ENCODE results near the gene GPR152. TPM values are rescaled to one million over a fixed set of nuclear protein-coding genes. Genes with fewer than 3 reads are reported as not detected.

The GPR152 gene
- total and polyA plus RNA-seq, 4 donors: not detected

GRCh38 chr11:67440229-67441097 lies 12.1 kb downstream of the GPR152 start:
- H3K4me1 ChIP-seq (ENCODE audit: control insufficient read depth in 1 of 2, insufficient read depth in 2 of 2, low read length in 2 of 2): no peaks in the 10 kb centered on the region
- WGBS, 2 donors: 73 to 79% methylated on average over 17 of the region's 17 CpGs
- H3K4me3 ChIP-seq (ENCODE audit: low read length in 2 of 2): no peak overlapping the region
- no peaks in the 10 kb centered on the region for H3K36me3 ChIP-seq (ENCODE audit: control insufficient read depth in 1 of 2, insufficient read depth in 2 of 2, low read length in 1 of 2)
- intact Hi-C loops (cut with DNase I): no loop called here
- no peak overlapping the region for H3K27ac ChIP-seq (ENCODE audit: low read depth in 1 of 2, low read length in 2 of 2)
- ATAC-seq (ENCODE audit: low FRiP score): no peak
- DNase-seq: no peak
- H3K9me3 ChIP-seq (ENCODE audit: control insufficient read depth, low read length): no peaks in the 10 kb centered on the region
- H3K27me3 ChIP-seq (ENCODE audit: control insufficient read depth in 1 of 2, insufficient read depth in 2 of 2, low read length in 1 of 2): no peaks in the 10 kb centered on the region

- H3K27me3 ChIP-seq (ENCODE audit: control insufficient read depth in 1 of 2, insufficient read depth in 2 of 2, low read length in 1 of 2): no peaks in the 10 kb centered on the region
- ATAC-seq (ENCODE audit: low FRiP score) (no peak), DNase-seq (peak in 1 of 2 donors; percentile 82)
- intact Hi-C loops (cut with DNase I): no loop called here
- no peaks in the 10 kb centered on the region for H3K9me3 ChIP-seq (ENCODE audit: control insufficient read depth, low read length)
- no peak overlapping the region for H3K27ac ChIP-seq (ENCODE audit: low read depth in 1 of 2, low read length in 2 of 2)
- WGBS, 2 donors: 70 to 71% methylated on average over 31 of the region's 31 CpGs
- H3K4me1 ChIP-seq (ENCODE audit: control insufficient read depth in 1 of 2, insufficient read depth in 2 of 2, low read length in 2 of 2): no peaks in the 10 kb centered on the region
- H3K36me3 ChIP-seq (ENCODE audit: control insufficient read depth in 1 of 2, insufficient read depth in 2 of 2, low read length in 1 of 2): peaks cover 0 to under 1% of the 10 kb centered on the region in 2 donors
- no peak overlapping the region for H3K4me3 ChIP-seq (ENCODE audit: low read length in 2 of 2)
Observed at GRCh38 chr11:67439321-67440228, 13.0 kb downstream of the GPR152 start.

DNA sequence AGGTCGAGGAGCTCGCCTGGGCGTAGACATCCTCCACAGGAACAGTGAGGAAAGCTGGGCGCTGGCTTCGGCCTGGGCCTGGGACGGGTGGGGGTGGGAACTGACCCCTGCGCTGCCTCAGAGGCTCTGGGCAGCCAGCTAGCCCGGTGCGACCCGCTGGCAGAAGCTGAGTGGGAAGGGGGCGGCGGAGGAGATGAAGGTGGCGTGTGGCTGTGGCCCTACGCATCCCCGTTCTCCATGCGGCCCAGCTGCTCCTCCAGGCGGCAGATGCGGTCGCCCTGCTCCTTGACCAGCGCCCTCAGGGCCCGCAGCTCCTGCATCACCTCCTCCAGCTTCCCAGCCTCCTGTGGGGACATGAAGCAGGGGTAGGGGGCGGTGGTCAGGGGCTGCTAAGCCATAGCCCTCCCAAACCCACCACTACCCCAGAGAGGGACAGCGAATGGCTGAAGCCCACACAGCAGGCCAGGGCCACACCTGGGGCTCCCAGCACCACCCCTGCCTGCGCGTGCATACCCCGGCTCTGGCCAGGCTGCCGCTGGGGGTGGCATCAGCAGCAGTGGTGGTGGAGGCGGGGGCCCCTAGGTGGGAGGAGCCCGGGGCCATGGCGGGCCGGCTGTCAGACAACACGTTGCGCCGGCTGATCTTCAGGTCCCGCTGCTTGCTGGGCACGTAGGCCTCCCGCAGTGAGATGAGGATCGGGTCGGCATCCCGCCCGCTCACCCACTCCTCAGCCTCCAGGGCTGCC lies 14.2 kb downstream of the GPR152 start:
- H3K36me3 ChIP-seq (ENCODE audit: control insufficient read depth in 1 of 2, insufficient read depth in 2 of 2, low read length in 1 of 2): peaks cover 0 to 2% of the 10 kb centered on the region in 2 donors
- DNase-seq: peak in 1 of 2 donors; percentile 63

DNA sequence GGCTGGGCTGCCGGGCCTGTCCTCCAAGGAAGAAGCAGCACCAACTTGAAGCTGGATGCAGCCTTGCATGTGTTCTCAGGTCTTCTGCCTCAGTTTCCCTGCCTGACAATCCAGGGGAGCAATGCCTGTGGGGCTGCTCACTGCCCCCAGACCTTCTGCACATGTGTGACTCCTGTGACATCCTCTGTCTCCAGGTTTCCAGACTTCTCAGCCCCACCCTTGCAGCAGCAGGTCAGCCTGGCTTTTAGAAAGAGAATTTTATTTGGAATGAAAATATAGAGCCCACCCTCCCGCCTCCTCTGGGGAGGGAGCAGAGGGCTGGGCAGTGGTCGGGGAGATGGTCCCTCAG lies 14.7 kb downstream of the GPR152 start:
- H3K36me3 ChIP-seq (ENCODE audit: control insufficient read depth in 1 of 2, insufficient read depth in 2 of 2, low read length in 1 of 2): peaks cover 0 to 2% of the 10 kb centered on the region in 2 donors
- ATAC-seq (ENCODE audit: low FRiP score) (no peak), DNase-seq (no peak)
- WGBS, 2 donors: 57 to 66% methylated on average over 3 of the region's 3 CpGs
- intact Hi-C loops (cut with DNase I): no loop called here
- no peak overlapping the region for H3K27ac ChIP-seq (ENCODE audit: low read depth in 1 of 2, low read length in 2 of 2)
- H3K4me1 ChIP-seq (ENCODE audit: control insufficient read depth in 1 of 2, insufficient read depth in 2 of 2, low read length in 2 of 2): no peaks in the 10 kb centered on the region
- H3K4me3 ChIP-seq (ENCODE audit: low read length in 2 of 2): no peak overlapping the region
- no peaks in the 10 kb centered on the region for H3K27me3 ChIP-seq (ENCODE audit: control insufficient read depth in 1 of 2, insufficient read depth in 2 of 2, low read length in 1 of 2)
- H3K9me3 ChIP-seq (ENCODE audit: control insufficient read depth, low read length): no peaks in the 10 kb centered on the region

More for the DNA sequence above, 14.2 kb downstream of the GPR152 start:
- Histone ChIP-seq H3K4me1 (ENCODE audit: control insufficient read depth in 1 of 2, insufficient read depth in 2 of 2, low read length in 2 of 2) (no peaks in the 10 kb centered on the region), H3K27me3 (ENCODE audit: control insufficient read depth in 1 of 2, insufficient read depth in 2 of 2, low read length in 1 of 2) (no peaks in the 10 kb centered on the region), H3K27ac (ENCODE audit: low read depth in 1 of 2, low read length in 2 of 2) (no peak overlapping the region), H3K9me3 (ENCODE audit: control insufficient read depth, low read length) (no peaks in the 10 kb centered on the region), H3K4me3 (ENCODE audit: low read length in 2 of 2) (no peak overlapping the region)
- ATAC-seq (ENCODE audit: low FRiP score): no peak
- WGBS, 2 donors: 77 to 84% methylated on average over 34 to 41 of the region's 41 CpGs
- intact Hi-C loops (cut with DNase I): no loop called here

GRCh38 chr11:67437082-67437808 lies 15.3 kb downstream of the GPR152 start, which contains the start of gene PTPRCAP:
Gene PTPRCAP, minus strand, starts transcription at chr11:67437682. Its CDS starts 63 bp downstream, at chr11:67437619.
- H3K27me3 ChIP-seq (ENCODE audit: control insufficient read depth in 1 of 2, insufficient read depth in 2 of 2, low read length in 1 of 2): no peaks in the 10 kb centered on the region
- no peak within 1 kb of the TSS for H3K27ac ChIP-seq (ENCODE audit: low read depth in 1 of 2, low read length in 2 of 2)
- DNase-seq (peak in 1 of 2 donors; percentile 49), ATAC-seq (ENCODE audit: low FRiP score) (no peak)
- 68 to 75% methylated on average over 17 to 26 of the region's 26 CpGs for WGBS, 2 donors
- no peaks in the 10 kb centered on the region for H3K4me1 ChIP-seq (ENCODE audit: control insufficient read depth in 1 of 2, insufficient read depth in 2 of 2, low read length in 2 of 2)
- H3K36me3 ChIP-seq (ENCODE audit: control insufficient read depth in 1 of 2, insufficient read depth in 2 of 2, low read length in 1 of 2): peaks cover 0 to 2% of the 10 kb centered on the region in 2 donors
- H3K4me3 ChIP-seq (ENCODE audit: low read length in 2 of 2): no peak within 1 kb of the TSS
- intact Hi-C loops (cut with DNase I): no loop called here
- H3K9me3 ChIP-seq (ENCODE audit: control insufficient read depth, low read length): no peaks in the 10 kb centered on the region

DNA sequence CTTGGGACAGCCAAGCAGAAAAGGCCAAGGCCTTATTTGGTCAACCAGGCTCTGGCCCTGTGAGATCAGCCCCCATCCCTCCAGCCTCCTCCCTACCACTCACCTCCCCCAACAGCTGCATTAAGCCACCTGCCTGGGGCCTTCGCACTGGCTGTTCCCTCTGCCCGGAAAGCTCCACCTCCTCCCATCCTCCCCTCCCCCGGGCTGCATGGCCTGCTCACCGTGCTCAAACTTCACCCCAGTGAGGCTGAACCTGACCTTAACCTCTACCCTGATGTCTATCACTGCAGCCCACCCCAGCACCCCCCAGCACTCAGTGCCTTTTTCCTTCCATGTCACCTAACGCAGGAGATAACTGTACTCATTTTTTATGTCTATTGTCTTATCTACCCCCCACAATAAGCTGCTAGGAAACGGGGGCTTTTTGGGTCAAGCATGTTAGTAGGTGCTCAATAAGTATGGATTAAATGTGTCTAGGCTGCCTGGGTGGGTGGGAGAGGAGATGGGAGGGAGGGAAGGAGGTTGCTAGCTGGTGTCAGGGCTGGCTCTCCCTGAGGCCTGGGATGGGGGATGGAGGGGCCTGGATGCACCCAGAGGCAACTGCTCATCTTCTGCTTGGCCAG lies 16.0 kb downstream of the GPR152 start:
- no peak for DNase-seq
- ATAC-seq (ENCODE audit: low FRiP score): no peak
- no peak overlapping the region for H3K27ac ChIP-seq (ENCODE audit: low read depth in 1 of 2, low read length in 2 of 2)
- H3K27me3 ChIP-seq (ENCODE audit: control insufficient read depth in 1 of 2, insufficient read depth in 2 of 2, low read length in 1 of 2): no peaks in the 10 kb centered on the region
- peaks cover 0 to 2% of the 10 kb centered on the region in 2 donors for H3K36me3 ChIP-seq (ENCODE audit: control insufficient read depth in 1 of 2, insufficient read depth in 2 of 2, low read length in 1 of 2)
- intact Hi-C loops (cut with DNase I): no loop called here
- no peak overlapping the region for H3K4me3 ChIP-seq (ENCODE audit: low read length in 2 of 2)
- no peaks in the 10 kb centered on the region for H3K9me3 ChIP-seq (ENCODE audit: control insufficient read depth, low read length)
- 50 to 51% methylated on average over 6 of the region's 6 CpGs for WGBS, 2 donors
- no peaks in the 10 kb centered on the region for H3K4me1 ChIP-seq (ENCODE audit: control insufficient read depth in 1 of 2, insufficient read depth in 2 of 2, low read length in 2 of 2)

DNA sequence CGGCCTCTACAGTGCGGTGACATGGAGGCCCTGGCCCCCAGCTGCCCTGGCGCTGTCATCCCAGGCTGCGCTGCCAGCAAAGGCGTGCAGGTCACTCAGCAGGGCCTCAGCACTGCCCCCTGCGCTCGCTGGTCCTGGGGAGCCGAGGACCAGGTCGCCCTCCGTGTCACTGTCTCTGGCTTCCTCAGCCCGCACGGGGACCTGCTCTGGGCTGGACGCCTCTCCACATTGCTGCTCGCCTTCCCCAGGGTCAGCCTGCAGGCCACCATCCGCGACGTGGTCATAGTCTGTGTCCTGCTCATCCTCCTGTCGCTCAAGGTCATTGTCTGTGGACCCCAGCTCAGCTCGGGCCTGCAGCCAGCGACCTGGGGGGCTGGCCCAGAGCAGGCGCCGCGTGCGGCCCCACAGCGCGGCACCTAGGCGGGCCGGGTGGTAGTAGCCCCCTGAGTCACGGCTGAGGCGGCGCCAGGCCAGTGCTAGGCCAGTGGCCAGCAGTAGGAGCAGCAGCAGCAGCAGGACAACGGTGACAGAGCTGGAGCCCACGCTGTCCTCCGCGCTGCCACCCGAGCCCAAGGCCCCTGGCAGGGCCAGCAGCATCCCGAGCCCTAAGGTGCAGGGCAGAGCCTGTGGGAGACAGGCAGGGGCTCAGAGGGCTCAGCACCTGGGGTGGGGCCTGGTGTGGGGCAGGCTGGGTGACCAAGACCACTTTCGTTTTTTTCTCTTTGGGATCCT lies 16.6 kb downstream of the GPR152 start:
- WGBS, 2 donors: 84 to 87% methylated on average over 38 of the region's 38 CpGs
- H3K36me3 ChIP-seq (ENCODE audit: control insufficient read depth in 1 of 2, insufficient read depth in 2 of 2, low read length in 1 of 2): peaks cover 0 to 2% of the 10 kb centered on the region in 2 donors
- intact Hi-C loops (cut with DNase I): no loop called here
- no peaks in the 10 kb centered on the region for H3K4me1 ChIP-seq (ENCODE audit: control insufficient read depth in 1 of 2, insufficient read depth in 2 of 2, low read length in 2 of 2)
- H3K27ac ChIP-seq (ENCODE audit: low read depth in 1 of 2, low read length in 2 of 2): no peak overlapping the region
- no peak for ATAC-seq (ENCODE audit: low FRiP score)
- H3K4me3 ChIP-seq (ENCODE audit: low read length in 2 of 2): no peak overlapping the region
- no peaks in the 10 kb centered on the region for H3K27me3 ChIP-seq (ENCODE audit: control insufficient read depth in 1 of 2, insufficient read depth in 2 of 2, low read length in 1 of 2)
- DNase-seq: no peak
- no peaks in the 10 kb centered on the region for H3K9me3 ChIP-seq (ENCODE audit: control insufficient read depth, low read length)
